SKM-1 (cell line): ENCODE data around the gene SIAH3.

Experiments used
- DNase-seq: peaks from one replicate; lab custom pipeline; 2025; ENCODE audit not compliant: unreplicated experiment; lab: John Stamatoyannopoulos, UW

SIAH3 gene

DNA sequence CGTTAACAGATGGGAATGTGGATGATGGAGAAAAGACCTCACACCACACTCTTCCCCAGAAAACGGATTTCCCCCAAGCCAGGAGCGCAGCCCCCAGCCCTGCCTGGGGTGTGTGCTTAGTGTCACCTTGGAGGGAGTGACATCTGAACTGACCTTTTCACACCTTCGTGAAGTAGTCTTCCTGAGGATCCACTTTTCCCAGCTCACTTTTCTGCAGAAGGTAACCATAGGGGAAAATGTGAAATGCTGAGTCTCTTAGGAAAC lies 26.2 kb downstream of the SIAH3 start:
- DNase-seq, result no peak

DNA sequence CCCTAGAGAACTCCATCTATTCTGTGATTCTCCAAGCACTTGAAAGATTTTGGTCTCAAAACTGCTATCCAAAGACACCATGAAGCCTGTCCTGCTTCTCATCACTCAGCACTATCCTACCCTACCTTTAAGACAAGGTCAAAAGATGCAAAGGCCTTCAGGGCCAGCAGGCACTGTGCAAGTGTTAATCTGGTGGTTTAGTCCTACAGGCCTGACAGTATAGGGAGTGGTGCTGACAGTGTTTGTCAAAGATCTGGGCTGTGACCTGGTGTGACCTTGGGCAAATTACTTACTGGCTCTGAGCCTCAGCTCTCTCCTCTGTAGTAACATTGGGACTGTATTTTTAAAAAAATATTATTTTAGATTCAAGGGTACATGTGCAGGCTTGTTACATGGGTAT lies 28.0 kb downstream of the SIAH3 start:
- DNase-seq, result no peak

DNA sequence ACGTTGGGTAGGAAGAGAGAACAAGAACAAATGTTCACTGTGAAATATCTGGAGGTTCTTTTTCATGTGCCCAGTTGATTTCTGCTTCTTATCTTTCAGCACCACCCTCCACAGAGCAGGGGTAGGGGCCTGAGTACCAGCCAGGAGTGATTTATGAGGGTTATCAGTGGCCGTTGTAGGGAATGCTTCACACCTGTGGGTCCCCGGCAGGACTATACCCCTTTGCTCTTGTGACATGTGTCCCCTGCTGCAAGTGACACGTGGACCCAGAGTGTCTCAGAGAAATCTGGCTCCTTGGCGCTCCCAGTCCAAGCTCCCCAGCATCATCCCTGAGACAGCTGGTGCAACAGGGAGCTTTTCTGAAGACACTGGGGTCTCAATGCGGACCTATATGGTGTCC lies 29.7 kb downstream of the SIAH3 start:
- DNase-seq, result no peak

DNA sequence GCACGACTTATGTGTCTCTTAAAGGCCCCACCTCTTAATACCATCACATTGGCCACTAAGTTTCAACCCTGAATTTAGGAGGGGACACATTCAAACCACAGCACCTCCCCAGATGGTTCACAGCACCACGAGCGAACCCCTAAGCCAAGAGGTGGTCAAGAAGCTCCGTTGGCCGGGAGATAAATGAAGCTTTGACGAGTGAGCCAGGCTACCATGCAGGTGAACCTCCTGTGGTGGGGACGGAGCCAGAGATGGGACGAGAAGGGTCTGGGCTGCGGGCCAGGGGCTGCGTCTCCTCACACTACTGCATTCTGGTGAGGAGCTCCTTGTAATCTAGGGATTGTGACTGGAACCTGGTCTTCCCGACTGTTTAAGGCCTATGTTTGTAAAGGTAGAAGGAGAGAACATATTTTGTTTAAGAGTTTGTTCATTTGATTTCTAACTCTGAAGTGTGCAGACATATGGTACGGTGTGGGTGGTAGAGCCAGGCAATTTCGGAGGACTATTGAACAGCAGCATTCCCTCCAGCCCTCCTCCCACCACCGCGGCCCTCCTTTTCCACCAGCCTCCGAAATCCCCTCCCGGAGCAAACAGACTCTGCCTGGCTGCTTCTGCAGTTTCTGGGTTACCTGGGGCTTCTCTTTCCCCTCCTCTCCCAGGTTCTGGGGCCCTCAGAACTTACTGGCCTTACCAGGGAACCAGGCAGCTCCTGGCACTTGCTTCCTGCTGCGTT lies 31.3 kb downstream of the SIAH3 start:
- no peak for DNase-seq

DNA sequence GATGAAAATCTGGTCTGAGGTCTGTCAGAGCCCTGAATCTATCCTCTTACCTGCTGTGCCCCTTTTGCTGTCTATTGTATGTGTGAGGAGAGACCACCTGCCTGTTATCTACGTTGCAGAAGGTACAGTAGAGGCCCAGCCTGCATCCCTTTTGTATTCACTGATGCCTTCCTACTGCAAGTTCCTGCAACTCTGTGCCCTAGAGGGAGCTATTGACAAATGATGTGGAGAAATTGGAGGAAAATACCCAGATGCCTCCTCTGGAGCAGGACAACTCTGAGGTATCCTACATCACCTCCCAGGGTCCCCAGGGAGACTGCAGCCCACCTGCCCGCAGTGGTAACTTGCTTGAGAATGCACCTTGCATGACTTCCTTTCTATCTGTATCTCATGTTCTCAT lies 33.7 kb downstream of the SIAH3 start:
- no peak for DNase-seq

DNA sequence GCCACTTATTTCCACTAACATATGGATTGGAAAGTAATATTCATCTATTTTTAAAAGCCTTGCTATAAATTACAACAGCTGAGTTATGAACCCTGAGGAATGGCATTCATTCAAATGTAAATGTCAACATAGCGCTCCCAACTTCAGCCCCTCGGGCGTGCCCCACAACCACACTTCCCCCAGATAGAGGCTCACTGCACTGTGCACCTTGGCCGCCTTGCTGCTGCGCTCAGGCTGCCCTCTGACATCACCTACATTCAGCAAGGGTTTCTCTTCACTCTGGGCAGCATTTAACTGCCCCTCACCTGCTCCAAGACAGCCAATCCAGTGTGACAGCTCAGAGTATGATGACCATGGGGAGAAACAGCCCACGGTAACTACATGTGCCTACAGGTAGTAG lies 35.1 kb downstream of the SIAH3 start:
- no peak for DNase-seq

DNA sequence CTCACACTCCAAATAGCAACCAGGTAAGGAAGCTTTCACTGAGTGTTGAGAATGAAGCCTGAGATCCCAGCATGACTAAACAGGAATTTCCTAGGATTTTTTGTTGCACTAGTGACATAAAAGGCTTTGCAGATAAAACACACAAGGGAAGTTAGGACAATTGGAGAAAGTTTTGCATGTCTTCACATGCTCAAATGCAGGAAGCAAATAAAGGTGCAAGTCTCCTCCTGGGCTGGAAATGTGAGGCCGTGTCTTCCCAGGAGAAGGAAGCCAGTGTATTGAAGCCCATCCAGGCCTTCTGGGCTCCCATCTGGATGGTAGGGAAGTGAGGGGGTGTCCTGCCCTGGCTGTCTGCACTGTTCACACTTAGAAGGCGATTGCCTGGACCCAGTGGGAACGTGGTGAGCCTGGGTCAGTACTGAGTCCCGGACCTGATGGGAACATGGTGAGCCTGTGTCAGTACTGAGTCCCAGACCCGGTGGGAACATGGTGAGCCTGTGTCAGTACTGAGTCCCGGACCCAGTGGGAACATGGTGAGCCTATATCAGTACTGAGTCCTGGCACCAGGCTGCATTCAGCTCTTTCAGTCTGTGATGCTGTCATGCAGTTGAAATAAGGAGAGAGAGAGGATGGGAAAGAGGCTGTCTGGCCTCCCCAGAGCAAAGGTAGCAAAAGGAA lies 38.7 kb downstream of the SIAH3 start:
- no peak for DNase-seq

DNA sequence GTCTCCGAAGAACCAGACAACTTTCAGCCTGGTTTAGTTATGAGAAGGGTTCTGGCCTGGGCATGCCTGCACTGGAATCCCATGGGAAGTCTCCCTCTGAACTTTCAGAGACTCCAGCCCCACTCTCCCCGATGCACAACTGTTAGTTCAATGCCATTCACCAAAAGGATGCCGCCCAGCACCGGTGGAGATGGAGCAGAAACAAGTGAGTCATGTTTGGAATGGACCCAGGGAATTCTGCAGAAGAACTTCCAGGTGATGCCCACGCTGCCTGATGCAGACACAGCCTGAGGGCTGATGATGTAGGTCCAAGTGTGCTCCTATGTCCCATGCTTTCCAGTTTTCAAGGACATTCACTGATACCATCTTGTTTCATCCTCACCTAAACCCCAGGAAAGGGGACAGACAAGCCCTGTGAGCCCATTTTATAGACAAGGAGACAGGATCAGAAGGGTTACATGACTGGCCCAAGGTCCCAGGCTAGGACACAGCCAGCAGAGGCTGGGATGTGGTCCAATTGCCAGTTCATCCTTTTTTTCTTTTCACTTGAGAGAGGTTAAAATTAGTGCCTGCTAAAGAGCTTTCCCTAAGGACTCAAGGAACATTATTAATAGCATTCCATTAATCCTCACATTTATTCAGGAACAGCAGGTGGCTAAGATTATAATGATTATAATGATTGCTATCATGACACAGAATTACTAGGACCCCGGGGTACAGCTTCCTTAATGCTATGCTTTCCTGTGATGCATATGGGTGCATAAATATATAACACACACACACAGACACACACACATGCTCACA lies 39.5 kb downstream of the SIAH3 start:
- DNase-seq, result no peak

DNA sequence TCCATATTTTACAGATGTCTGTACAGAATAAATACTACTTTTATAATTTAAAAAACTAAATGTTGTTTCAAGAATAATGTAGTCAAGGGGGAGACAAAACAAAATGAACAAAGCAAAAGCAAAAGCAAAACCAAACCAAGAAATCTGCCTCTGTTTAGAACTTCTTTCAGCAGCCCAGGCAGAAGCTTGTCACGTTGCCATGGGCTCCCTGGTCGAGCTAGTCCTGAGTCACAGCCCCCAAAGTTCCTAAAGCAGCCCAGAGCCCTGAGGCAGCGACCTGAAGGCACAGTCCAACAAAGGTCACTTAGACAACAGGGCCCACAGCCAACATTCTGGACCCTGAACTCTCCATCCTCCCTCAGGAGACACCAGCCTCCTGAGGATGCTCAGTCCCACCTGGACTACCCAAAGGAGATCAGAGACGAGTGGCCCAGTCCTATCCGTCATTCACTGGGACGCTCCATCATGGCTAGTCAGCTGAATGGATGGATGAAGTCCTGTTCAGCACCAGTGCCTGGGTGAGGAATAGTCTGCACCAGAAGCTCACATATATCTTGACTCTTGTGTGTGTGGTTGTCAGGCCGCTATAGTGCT lies 41.7 kb downstream of the SIAH3 start:
- no peak for DNase-seq

DNA sequence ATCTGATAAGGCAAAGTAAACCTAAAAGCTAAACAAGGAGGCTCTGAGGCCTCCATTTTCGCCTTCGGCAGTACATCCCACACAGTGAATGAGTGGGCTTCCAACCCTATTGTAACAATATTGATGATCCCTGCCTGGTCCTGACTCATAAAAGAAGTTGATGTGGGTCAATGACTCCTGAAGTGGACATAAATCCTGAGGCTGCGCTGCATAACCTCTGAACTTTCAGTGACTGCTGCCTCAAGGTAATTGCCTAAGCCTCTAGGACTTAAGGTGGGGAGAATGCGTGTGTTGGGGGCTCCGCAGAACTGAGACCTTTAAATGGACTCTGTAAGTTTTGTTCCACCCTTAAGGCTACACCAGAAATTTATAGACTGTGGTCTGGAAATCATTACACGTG lies 42.6 kb downstream of the SIAH3 start:
- DNase-seq, result no peak

DNA sequence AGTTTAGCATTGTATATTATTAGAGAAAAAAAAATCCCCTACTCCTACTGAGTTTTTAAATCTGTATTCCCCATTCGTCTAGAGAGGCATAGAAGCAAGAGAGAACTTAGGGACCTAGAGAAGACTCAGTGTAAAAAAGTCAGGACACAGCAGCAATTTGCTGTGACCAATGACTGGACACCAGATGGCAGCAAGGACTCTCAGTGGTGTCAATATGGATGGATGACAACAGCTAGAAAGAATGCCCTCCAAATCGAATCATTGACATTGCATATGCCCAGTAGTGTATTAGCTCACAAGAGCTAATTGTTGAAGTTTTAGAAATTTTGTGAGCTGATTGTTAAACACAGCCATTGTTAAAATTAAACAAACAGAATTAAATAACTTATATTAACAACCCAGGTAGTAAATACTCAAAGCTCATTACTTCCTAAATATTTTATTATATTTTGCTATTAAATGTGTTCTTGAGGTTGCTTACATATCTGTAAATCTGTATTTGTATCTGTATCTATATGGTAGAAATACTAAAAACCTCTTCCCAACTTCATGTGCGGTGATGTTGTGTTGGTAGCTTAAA lies 43.9 kb downstream of the SIAH3 start:
- DNase-seq, result peak; percentile 64

DNA sequence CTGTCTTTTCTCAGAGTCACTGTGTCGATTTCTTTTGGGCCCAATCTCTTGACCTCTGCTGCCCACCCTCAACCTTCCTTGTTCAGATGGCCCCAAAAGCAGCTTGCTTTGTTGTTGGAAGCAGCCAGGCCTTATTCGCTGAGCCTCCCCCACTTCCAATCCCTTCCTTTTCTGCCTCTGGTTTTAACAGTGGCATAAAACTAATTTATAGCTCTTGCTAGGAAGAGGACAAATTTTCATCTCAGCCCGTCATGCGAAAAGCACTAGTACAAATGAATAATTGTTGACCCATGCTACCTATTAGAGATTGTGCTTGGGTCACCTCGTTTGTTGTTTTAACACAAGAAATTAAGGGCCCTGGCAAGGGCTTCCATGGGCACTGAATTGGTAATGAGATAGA lies 51.1 kb downstream of the SIAH3 start:
- DNase-seq, result no peak

DNA sequence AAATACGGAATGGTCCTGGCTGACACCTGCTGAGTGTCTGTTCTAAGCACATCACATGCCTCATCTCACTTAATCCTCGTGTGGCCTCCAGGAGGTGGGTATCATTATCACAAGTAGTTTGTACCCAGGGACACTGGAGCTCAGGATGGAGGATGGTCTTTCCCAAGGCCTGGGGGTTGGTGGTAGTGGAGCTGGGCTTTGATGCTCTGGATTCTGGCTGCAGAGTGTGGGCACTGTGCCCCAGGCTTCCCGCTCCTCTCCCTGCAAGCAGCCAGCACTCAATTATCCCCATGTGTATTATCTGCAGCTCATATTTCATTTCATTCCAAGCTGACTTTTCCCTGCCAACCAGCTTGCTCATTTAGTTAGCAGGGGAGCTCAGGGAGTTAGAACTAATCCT lies 52.1 kb downstream of the SIAH3 start:
- no peak for DNase-seq

DNA sequence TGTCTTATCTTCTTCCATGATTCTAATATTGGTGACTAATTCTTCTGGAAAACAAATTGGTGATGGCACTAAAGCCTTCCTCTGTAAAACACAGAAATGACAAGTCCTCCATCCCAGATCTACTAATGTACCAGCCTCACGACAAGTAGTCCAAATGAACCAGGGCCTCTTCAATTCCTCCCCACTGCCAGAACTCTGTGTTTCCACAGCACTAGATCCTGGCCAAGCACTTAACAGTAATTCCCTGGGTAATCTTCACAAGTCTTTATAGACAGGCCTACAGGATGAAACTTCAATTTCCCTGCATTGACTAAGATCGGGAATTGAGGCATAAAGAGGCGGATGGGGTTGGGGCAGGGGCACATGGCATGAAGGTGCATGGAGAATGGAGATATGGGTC lies 52.7 kb downstream of the SIAH3 start:
- no peak for DNase-seq

DNA sequence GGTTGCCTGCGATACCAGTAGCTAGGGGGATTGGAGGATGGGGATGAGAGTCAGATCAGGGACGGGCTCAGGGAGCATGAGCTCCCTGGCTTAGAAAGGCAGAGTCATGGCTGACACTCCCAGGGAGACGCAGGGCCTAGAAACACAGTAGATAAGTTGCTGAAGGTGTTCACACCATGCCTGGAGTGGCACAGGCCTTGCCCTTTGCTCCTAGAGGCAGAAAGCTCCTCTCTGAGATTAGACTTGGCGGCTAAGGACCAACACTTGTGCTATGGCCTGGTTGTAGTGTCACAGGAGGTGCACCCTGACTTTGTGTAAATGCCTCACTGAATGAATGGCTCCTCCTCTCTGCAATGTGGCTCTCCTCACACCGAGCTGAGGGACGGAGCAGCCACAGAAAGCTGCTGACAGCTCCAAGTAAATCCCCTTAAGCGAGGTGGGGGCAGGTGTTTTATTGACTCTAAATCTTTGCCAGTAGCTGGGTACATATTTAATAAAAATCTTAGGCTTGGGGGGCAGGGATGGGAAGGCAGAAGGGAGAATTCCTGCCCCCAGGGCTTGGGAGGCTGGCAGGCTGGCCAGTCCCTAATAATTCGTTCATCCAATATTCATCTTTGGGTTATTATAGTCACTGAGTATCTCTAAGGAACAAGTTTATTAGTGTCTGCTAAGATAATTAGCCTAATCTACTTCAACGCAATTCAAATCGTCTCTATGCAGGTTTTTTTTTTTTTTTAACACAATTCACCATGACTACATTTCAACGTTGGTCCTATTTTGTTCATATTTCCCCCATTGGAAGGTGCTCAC lies 54.9 kb downstream of the SIAH3 start:
- no peak for DNase-seq

DNA sequence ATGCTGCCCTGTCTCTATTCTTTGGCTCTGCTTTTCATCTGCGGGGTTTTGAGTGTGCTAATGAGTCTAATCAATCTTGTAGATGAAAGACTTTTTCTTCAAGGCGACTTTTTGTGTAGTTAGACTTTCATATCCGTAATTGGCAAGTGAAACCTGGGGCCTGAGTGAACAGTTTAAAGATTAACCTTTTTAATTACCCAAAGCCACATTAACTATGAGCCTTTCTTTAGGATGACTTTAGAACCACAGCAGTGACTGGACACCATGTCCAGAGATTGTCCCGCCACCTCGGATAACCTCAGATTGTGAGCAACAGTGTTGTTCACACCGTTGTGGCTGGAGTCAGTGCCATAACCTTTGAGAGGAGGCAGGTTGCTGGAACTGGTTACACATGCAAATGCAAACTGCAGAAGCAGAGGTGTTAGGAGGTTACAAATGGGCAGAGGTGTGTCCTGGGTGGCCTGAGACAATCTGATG lies 58.7 kb downstream of the SIAH3 start:
- no peak for DNase-seq

DNA sequence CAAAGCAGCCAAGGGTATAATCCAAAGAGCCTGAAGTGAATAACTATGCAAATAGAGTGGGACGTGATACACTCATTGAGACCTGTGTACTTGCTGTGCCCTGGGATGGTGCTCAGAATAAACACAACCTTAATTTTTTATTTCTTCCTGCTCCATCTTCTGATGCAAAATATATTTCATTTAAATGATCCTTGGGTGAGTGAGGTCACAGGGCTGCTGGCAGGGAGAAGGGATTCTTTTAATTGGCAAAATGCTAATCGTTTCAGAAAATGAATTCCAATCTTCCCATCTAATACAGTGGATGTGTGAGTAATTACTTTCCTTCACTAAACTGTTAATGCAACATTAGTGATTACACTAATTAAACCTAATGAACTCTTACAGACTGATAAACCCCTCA lies 63.5 kb downstream of the SIAH3 start:
- no peak for DNase-seq

DNA sequence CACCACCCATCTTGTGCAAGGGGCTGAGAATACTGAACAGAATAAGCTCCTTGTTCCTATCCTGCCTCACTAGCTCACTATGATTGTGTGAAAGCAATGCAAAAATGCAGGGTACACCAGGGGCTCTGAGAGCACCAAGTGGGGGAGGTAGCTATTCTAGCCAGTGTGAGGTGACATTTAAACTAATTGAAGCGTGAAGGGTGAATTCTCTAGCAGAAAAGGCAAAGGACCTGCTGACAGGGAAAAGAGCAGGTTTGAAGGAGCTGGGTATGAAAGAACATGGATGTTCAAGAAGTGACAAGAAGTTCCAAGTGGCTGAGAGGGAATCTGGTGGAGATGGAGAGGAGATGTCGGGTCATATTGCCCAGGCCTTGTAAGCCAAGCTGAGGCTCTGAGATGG lies 64.2 kb downstream of the SIAH3 start:
- no peak for DNase-seq

DNA sequence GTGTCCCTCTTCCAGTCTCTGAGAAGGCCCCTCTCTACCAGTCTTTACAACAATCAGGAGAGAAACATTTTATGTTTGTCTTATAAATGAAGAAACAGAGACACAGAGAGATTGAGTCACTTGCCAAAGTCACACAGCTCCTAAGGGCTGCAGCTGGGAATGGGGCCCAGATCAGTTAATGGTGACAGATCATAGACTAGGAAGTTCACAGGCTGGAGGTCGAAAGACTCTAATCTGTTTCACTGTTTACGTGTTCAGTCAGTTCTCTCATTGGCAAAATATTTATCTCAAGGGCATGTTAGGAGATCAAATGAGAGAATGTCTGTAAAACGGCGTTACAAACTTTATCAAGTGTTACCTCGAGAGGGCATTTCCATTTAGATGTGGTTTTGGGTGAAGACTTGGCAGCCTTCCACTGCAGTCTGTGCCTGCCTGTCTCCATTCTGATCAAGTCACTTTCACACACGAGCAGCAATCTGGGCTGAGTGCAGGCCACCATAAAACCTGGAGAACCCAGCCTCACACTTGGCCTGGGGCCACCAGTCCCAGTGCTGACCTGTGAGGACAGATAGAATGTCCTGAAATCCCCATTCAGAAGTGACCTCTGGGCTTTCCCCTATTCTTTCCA lies 65.1 kb downstream of the SIAH3 start:
- DNase-seq, result no peak
